Transverse colon (tissue), 4 donors: ENCODE results near the gene ADIPOR2.

Source experiments
- EP300 ChIP-seq: sonication (generic); formaldehyde crosslinking; IDR thresholded peaks from one replicate; pipeline ENCODE4 v1.6.1; 2017; ENCODE audit warnings: antibody characterized with exemption, low read depth
- POLR2A ChIP-seq: fragments of 450-650 bp; IDR thresholded peaks from one replicate; pipeline ENCODE4 v1.6.1; 2016; ENCODE audit warnings: antibody characterized with exemption, mild to moderate bottlenecking, moderate library complexity
- POLR2AphosphoS5 ChIP-seq, 3 donors: sonication (generic); formaldehyde crosslinking; IDR thresholded peaks; one replicate each; pipeline ENCODE4 v1.6.1; 2016; ENCODE audit warnings: antibody characterized with exemption in 3 of 3
- TF ChIP-seq, protein P1 (sequence below), 5 experiments: fragments of 200-600 bp in 3 of 5; fragments of 450-650 bp in 2 of 5; sonication (generic) in 3 of 5; IDR thresholded peaks; 1 replicate in 2 of 5; 2 replicates in 3 of 5; pipeline ENCODE4 v1.5.1; 2016 to 2017; ENCODE audit warnings: antibody characterized with exemption in 5 of 5, inconsistent platforms in 3 of 5, mild to moderate bottlenecking in 2 of 5, moderate library complexity in 1 of 5

DNA sequence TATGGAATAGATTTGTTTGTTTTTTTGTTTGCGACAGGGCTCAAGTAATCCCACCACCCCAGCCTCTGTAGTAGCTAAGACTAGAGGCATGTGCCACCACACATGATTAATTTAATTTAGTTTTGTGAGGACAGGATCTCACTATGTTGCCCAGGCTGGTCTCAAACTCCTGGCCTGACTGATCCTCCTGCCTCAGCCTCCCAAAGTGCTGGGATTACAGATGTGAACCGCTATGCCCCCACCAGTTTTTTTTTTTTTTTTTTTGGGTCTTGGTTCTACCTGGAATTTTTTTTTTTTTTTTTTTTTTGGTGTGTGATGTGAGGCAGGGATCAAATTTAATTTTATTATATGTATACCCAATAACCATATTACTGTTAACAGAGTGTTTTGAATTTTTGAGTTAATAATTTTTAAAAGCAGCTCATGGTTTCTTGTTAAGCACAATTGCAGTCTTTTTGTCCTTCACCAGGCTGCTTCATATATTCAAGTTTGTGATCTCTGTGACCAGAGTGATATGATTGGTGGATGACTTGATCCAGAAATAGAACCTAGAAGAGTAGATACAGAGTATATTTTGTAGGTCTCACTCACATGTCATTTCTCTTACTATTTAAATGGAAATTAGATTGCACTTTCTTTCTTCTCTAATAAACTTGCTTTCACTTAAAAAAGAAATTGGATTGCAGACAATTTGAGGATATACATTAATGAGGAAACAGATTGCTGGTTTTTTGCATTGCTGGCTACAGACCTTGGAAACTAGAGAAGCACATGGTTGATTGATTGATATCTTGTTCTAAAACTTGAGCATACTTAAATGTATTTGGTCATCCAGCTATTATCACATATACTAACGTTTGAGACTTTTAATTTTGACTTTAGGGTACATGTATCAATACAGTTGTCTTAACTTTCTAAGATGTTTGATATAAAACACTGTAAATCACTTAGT is 13.2 kb downstream of the ADIPOR2 start:
- TF ChIP-seq POLR2AphosphoS5 (IDR thresholded peaks at IDR 0.05), result no peak
- TF ChIP-seq POLR2A, result no peak
- TF ChIP-seq, protein P1, sequence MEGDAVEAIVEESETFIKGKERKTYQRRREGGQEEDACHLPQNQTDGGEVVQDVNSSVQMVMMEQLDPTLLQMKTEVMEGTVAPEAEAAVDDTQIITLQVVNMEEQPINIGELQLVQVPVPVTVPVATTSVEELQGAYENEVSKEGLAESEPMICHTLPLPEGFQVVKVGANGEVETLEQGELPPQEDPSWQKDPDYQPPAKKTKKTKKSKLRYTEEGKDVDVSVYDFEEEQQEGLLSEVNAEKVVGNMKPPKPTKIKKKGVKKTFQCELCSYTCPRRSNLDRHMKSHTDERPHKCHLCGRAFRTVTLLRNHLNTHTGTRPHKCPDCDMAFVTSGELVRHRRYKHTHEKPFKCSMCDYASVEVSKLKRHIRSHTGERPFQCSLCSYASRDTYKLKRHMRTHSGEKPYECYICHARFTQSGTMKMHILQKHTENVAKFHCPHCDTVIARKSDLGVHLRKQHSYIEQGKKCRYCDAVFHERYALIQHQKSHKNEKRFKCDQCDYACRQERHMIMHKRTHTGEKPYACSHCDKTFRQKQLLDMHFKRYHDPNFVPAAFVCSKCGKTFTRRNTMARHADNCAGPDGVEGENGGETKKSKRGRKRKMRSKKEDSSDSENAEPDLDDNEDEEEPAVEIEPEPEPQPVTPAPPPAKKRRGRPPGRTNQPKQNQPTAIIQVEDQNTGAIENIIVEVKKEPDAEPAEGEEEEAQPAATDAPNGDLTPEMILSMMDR (IDR thresholded peaks at IDR 0.05), result no peak
- no peak for TF ChIP-seq EP300
